HCEC 1CT (cell line): Measurements from ENCODE around the gene RPS6KA4.

ENCODE experiments used
- DNase-seq: peaks from one replicate; pipeline ENCODE4 v3.0.0-alpha.2; 2017

RPS6KA4 gene

DNA sequence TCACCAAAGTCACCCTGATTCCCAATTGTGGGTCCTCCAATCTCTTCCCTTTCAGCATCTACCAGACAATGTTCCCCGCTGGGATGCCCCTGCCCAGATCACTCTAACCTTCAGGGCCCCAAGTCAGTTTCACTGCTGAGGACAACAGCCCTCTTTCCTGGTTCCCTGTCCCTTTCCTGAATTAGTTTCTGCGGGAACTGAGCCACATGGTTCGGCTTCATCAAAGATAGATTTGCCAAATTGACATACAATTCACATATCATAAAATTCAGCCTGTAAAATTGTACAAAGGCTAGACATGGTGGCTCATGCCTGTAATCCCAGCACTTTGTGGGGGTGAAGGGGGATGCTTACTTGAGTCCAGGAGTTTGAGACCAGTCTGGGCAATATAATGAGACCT is 31.0 kb upstream of the RPS6KA4 start:
- no peak for DNase-seq

DNA sequence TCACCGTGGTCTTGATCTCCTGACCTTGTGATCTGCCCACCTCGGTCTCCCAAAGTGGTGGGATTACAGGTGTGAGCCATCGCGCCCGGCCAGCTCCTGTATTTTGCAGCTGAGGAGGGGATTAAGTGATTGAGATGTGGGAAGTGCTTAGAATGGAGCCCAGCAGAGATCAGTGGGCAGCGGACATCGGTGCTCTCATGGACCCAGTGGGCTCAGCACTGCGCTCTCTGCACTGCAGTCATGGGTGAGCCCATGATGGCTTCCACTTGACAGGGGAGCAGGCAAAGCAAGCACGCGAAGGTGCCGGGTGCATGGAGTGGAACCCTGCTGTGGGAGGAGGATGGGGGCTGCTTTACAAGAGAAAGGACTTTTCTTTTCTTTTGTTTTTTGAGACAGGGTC is 28.1 kb upstream of the RPS6KA4 start:
- no peak for DNase-seq

DNA sequence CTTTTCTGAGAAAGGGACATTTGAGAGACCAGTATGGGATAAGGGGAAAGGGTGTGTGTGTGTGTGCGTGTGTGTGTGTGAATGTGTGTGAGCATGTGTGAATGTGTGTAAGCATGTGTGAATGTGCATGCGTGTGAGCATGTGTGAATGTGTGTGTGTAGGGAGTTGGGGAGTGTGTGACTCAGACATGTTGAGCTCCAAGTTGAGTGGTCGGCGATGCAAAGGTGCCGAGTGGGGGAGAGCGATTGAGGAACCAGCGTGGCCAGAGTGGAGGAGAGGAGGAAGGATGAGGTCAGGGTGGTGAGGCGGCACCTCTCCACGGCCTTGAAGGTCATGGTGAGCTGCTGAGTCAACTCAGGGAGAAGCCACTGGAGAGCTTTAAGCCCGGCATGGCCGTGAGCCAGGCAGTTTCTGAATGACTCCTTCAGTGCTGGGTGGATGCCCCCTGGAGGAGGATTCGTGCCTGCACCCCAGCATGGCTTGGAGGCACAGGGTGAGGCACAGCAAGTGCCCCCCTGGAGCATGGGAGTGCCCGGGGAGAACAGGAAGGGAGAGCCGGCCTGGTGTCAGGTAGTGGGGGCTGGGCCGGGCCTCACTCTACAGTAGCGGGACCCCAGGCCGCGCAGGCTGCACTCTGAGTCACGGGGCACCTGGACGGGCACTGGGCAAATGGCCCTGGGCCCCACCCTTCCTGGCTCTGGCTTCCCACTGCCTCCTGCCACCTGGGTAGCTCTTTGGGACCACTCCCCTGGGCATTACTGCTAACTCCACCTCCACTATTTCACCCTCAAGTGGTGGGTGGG is 27.2 kb upstream of the RPS6KA4 start:
- DNase-seq: peak; percentile 89

DNA sequence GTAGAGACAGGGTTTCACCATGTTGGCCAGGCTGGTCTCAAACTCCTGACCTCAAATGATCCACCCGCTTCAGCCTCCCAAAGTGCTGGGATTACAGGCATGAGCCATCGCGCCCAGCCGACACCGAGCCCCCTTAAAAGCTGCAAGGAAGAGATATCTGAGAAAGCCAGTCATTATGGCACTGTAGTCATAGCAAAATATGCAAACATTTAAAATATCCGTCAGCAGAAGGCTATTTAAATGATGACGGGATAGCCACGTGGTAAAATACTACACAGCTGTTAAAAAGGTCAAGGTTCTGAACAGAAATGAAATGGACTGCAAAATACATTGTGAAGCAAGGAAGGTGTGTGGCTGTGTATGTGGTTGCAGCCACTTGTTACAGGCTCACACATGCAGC is 25.4 kb upstream of the RPS6KA4 start:
- DNase-seq: no peak

DNA sequence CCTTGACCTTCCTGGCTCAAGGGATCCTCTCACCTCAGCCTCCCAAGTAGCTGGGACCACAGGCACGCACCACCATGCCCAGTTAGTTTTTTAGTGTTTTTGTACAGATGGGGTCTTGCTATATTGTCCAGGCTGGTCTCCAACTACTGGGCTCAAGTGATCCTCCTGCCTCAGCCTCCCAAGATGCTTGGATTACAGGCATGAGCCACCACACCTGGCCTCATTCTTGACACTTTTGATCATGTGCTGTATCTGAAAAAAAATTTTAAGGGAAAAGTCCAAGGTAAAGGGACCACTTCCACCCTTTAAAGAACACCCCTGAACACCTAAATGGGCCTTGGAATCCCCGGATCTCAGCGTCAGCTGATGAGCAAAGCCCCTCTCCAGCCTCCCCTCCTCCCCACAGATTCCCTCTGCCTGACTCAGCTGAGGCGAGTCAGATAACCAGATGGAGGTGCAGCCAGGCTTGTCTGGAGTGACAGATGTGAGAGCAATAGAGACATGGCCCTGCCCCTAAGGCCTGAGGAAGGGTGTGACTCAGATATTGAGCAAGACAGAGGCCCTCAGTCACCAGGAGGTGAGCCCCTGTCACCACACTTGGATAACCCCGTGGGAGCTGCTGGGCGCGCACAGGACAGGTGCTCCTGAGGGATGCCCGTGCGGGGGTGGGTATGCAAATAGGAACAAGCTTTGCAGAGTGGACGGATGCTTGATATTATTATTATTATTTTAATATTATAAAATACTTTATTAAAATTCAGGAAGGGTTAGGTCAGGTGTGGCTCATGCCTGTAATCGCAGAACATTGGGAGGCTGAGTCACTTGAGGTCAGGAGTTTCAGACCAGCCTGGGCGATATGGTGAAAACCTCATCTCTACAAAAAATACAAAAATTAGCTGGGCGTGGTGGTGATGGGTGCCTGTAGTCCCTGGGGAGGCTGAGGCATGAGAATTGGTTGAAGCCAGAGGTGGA is 23.9 kb upstream of the RPS6KA4 start:
- peak; percentile 97 for DNase-seq

DNA sequence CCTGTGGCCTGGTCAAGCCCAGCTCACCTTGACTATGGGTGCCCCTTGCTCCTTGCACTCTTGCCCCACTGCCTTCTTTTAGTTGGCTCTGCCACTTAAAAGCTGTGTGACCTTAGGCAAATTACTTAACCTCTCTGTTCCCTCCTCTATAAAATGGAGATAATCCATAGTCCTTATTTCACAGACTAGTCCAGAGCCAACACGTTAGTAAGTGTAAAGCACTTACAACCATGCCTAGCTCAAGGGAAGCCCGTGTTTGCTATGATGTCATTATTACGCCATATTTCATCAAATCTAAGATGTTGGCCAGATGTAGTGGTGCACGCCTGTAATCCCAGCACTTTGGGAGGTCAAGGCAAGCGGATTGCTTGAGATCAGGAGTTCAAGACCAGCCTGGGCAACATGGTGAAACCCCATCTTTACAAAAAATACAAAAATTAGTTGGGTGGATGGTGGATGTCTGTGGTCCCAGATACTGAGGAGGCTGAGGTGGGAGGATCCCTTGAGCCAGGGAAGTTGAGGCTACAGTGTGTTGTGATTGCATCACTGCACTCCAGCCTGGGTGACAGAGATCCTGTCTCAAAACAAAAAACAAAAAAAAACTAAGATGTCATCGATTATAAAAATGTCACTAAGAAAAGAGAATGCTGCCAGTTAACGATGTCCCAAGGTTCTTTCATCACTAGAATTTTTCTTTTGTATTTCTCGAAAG is 21.3 kb upstream of the RPS6KA4 start:
- DNase-seq: no peak

DNA sequence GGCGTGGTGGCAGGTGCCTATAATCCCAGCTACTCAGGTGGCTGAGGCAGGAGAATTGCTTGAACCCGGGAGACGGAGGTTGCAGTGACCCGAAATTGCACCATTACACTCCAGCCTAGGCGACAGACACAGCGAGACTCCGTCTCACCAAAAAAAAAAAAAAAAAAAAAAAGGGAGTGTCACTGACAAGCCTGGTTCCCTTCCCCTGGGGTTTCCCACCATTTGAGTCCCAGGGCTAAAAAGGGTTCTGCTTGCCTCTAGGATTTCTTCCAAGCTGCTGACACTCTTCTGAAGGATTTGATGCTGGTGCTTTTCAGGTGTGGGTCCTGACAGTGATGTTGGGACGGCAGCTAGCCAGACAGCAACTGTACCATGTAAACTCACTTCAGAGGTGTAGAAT is 20.2 kb upstream of the RPS6KA4 start:
- DNase-seq: no peak

DNA sequence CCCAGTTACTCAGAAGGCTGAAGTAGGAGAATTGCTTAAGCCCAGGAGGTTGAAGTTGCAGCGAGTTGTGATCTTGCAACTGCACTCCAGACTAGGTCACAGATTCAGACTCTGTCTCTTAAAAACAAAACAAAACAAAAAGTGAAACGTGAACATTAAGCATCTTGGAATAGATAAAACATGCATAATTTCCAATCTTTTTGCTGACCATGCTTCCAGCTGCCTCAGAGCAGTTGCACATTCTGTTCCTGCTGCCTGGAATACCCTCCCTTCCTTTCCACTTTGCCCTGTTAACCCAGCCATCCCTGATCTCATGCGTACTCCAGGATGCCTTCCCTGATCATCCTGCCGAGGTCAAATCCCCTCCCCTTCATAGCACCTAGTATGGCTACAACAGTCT is 19.7 kb upstream of the RPS6KA4 start:
- no peak for DNase-seq

DNA sequence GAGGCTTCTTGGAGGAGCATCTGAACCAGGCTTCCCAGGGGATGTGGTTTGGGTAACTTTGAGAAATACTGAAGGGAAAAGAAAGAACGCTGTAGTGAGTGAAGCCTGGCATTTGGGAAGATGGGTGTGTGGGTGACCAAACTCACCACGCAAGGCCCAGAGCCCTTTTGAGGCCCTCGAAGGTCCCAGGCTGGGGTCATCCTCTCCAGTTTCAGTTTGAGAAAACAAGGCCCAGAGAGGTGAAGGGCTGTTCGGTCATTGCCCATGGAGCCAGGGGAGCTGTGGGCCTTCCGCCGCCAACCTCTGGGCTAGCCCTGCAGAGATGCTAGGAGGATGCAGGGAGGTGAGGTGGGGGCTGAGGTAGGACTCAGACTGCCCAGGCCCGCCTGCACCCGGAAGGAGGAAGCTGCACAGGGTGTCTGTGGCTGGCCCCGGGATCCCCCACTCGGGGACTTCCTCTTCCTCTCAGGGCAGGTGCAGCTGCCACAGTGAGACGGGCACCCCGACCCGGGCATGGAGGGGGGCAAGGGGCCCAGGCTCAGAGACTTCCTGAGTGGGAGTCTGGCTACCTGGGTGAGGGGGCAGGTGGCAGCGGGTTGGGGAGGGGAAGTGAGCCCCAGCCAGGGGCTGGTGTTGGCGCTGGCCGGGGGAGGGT is 19.1 kb upstream of the RPS6KA4 start, which contains the start of gene CCDC88B:
CCDC88B (plus strand) TSS at position 451 of the 655 bp plus-strand sequence; CDS start at position 514, 63 bp downstream.
- DNase-seq: no peak

DNA sequence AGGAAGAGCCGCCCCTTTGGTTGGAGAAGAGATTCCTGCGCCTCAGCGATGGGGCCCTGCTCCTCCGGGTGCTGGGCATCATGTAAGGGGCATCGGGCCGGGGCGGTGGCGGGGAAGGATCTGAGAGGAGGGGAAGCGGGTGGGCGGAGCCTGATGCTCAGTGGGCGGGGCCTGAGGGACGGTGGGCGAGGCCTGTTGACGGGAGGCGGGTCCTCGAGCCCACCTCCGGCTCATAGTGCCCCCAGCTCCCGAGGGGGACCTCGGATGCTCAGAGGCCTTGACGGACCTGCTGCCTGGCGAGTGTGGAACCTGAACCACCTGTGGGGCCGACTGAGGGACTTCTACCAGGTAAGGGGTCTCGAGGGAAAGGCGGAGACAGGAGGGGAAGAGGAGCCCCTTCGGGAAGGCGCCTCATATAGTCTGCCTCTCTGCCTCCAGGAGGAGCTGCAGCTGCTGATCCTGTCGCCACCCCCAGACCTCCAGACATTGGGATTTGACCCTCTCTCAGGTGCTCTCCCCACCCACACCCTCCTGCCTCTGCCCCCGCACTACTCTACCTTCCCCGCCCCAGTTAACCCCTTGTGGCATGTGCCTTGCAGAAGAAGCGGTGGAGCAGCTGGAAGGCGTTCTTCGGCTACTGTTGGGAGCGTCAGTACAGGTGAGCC is 18.2 kb upstream of the RPS6KA4 start:
- DNase-seq: no peak

DNA sequence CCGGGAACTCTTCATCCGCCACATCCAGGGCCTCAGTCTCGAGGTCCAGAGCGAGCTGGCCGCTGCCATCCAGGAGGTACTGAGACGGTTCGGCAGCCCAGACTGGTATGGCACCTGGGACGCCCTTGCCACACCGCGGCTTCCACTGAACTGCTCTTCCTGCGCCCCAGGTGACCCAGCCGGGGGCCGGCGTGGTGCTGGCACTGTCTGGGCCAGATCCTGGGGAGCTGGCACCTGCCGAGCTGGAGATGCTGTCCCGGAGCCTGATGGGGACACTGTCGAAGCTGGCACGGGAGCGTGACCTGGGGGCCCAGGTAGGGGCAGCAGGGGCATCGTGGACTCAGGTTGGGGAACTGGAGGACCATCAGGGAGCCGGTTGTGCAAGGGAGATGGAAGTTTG is 17.5 kb upstream of the RPS6KA4 start:
- DNase-seq: no peak

DNA sequence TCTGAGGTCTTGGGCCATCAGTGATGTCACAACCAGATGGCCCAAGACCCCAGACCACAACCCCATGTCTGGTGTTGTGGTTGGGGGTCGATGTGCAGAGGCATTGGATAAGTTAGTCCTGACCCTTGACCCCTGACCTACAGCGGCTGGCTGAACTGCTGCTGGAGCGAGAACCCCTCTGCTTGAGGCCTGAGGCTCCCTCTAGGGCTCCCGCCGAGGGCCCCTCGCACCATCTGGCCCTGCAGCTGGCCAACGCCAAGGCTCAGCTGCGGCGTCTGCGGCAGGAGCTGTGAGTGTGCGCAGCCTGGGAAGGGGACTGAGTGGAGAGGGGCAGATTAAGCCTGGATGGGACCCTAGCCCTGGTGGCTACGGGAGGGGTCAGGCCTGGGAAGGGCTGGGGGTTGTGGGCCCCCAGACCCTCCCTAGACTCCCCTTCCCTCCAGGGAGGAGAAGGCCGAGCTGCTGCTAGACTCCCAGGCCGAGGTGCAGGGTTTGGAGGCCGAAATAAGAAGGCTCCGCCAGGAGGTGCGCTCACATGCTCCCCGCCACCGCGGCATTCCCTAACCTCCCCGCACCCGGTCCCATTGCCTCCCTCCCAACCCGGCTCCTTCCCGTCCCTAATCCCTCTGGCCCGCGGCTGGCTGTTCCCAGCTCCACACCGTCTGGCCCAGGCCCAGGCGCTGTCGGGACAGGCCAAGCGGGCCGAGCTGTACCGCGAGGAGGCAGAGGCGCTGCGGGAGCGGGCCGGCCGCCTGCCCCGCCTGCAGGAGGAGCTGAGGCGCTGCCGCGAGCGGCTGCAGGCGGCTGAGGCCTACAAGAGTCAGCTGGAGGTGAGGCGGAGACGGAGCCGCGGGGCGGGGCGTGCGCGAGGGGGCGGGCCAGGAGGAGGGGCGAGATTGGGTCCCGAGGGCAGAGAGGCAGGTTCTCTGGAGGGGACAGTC is 16.8 kb upstream of the RPS6KA4 start:
- DNase-seq: peak; percentile 88

DNA sequence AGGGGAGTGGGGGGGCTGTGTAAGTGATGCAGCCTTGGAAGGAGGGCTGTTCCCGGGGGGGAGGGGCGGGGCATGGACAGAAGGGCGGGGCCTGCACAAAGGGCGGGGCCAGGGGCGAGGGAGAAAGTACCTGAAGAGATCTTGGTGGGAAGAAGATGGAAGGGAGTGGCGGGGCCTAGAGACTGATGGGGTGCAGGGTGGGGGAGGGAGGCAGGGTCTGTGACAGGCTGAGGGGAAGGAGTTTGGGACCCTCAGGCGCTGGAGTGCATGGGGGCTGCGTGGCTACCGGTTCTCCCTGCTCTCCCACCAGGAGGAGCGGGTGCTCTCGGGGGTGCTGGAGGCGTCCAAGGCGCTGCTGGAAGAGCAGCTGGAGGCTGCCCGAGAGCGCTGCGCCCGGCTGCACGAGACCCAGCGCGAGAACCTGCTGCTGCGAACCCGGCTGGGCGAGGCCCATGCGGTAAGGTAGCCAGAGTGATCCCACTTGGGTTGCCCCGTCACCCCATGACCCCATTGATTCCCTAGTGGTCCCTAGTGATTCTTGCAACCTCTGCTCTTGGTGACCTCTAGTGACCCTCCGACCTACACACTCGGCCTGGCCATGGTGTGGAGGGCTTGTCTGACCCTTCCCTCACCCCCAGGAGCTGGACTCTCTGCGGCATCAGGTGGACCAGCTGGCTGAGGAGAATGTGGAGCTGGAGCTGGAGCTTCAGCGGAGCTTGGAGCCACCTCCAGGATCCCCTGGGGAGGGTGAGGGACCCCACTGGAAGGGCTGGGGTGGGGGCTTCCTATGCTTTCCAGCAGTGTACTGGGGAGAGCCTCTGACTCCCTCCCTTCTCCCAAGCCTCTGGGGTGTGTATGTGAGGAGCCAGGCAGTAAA is 15.9 kb upstream of the RPS6KA4 start:
- DNase-seq: no peak

DNA sequence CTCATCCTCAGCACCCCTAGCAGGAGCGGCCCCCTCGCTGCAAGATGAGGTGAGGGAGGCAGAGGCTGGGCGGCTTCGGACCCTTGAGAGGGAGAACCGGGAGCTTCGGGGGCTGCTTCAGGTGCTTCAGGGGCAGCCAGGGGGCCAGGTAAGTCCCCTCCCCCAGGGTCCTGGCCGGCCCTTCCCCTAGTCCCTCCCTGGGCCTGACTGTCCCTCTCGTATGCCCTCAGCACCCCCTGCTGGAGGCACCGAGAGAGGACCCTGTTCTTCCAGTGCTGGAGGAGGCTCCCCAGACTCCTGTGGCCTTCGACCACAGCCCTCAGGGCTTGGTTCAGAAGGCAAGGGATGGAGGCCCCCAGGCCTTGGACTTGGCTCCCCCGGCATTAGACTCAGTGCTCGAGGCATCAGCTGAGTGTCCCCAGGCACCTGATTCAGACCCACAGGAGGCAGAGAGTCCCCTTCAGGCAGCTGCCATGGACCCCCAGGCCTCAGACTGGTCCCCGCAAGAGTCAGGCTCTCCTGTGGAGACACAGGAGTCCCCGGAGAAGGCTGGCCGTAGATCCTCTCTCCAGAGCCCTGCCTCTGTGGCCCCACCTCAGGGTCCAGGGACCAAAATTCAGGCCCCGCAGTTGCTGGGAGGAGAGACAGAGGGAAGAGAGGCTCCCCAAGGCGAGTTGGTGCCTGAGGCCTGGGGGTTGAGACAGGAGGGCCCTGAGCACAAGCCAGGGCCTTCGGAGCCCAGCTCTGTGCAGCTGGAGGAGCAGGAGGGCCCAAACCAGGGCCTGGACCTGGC is 15.0 kb upstream of the RPS6KA4 start:
- no peak for DNase-seq

DNA sequence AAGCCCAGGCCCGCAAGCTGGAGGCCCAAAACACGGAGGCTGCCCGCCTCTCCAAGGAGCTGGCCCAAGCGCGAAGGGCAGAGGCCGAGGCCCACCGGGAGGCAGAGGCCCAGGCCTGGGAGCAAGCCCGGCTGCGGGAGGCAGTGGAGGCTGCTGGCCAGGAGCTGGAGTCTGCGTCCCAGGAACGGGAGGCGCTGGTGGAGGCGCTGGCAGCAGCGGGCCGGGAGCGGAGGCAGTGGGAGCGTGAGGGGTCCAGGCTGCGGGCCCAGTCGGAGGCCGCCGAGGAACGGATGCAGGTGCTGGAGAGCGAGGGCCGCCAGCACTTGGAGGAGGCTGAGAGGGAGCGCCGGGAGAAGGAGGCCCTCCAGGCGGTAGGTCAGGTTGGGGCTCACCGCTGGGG is 14.2 kb upstream of the RPS6KA4 start:
- no peak for DNase-seq

DNA sequence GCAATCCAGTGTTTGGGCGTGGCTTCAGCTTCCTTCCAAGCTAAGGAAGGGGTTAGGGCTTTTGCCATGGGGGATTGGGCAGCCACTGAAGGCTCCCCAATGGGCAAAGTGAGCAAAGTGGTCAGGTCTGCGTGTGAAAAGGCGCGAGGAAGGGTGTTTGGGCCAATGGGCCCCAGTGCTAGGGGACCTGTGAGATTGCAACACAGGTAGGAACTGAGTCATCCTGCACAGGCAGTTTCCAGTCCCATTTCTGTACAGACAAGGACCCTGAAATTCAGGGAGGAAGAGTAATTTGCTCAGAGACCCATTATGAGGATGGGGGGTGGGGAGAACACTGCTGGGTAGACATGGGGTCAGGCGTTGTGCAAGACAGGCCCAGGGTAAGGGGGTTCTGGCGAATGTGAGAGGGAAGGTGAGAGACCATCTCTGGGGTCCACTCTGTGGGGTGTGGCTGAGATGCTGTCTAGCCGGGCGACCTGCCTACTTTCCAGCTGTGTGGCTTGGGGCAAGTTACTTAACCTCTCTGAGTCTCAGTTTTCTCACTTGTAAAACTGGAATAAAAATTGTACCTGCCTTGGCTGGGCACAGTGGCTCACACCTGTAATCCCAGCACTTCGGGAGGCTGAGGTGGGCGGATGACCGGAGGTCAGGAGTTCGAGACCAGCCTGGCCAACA is 11.6 kb upstream of the RPS6KA4 start:
- DNase-seq: no peak

DNA sequence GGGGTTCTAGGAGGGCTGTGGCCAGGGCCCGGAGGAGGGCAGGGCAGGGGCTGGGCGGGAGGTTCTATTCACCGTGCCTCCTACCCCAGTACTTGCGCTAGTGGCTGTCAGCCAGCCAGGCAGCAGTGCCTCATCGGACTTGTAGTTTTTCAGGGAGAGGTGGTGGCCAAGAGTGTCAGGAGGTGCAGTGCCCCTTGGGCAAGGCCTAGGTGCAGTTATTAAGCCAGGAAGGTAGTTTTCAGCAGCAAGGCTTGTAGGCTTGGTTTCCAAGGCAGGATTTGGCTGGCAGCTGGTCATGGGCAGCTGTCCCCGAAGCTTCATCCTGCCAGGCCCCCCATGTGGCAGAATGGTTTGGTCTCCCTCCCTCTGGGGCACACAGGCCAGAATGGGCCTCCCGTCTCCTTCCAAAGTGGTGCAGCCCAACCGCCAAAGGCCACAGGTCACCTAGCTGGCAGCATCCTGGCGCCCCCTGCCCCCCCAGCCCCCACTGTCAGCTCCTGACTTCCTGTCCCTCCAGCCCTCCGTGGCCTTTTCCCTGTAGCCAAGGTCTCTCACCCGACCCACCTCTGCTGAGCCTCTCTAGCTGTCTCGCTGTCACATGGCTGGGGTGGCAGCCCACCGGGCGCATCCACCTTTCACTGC is 10.5 kb upstream of the RPS6KA4 start:
- no peak for DNase-seq

DNA sequence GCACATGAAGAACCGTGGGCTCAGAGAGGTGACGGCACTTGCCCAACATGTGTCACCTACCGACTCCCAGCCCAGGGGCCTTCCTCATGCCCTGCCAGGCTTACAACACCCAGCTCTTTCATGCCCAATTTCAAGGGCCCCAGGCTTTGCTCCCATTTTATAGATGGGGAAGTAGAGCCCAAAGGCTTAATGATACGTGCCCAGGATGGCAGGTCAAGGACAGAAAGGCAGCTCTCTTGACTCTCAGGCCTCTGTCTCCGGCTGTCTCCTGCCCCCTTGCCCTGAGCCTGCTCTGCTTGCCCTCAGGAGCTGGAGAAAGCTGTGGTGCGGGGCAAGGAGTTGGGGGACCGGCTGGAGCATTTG is 10.0 kb upstream of the RPS6KA4 start:
- no peak for DNase-seq
